Skeletal muscle tissue (tissue), 4 donors: ENCODE data around the gene DDX21. TPM values are rescaled to one million over a fixed set of nuclear protein-coding genes. Genes with fewer than 3 reads are reported as not detected.
"Not testable (repeated sequence)": the region's sequence is repeated elsewhere in the genome, so short reads cannot be mapped to it uniquely, and the experiment has no call there.

Experiments
- H3K27ac ChIP-seq: one replicate; pipeline ENCODE4 v1.7.0; 2013; ENCODE audit warnings: mild to moderate bottlenecking, low read depth, low read length, inconsistent platforms
- H3K27me3 ChIP-seq, 3 donors: one replicate each; pipeline ENCODE4 v1.7.0; 2013; ENCODE audit warnings: low read length in 3 of 3; ENCODE audit not compliant: control insufficient read depth in 3 of 3, insufficient read depth in 3 of 3
- H3K36me3 ChIP-seq, 3 donors: one replicate each; pipeline ENCODE4 v1.7.0; 2013; ENCODE audit warnings: low read length in 3 of 3; ENCODE audit not compliant: control insufficient read depth in 3 of 3, insufficient read depth in 3 of 3
- H3K4me1 ChIP-seq, 3 donors: one replicate each; pipeline ENCODE4 v1.7.0; 2013; ENCODE audit warnings: low read length in 3 of 3, mild to moderate bottlenecking in 3 of 3; ENCODE audit not compliant: control insufficient read depth in 3 of 3, insufficient read depth in 3 of 3
- H3K4me3 ChIP-seq, 3 donors: one replicate each; pipeline ENCODE4 v1.7.0; 2013; ENCODE audit warnings: low read length in 3 of 3
- H3K9ac ChIP-seq, 3 donors: one replicate each; pipeline ENCODE4 v1.7.0; 2013; ENCODE audit warnings: low read length in 3 of 3, mild to moderate bottlenecking in 3 of 3, moderate library complexity in 2 of 3, low read depth in 1 of 3
- H3K9me3 ChIP-seq, 3 donors: one replicate each; pipeline ENCODE4 v1.7.0; 2013; ENCODE audit warnings: low read length in 3 of 3; ENCODE audit not compliant: control insufficient read depth in 3 of 3
- total RNA-seq: library from RNA; depleted of rRNA; stranded (reverse); fragments of >200 nt; gene quantifications from one replicate; pipeline ENCODE4 v1.2.3, GENCODE V29; 2014
- donor health status: Osteomylitis.

DDX21 gene
- total RNA-seq, 1 donor from 2014 or later = 24.5 TPM

DNA sequence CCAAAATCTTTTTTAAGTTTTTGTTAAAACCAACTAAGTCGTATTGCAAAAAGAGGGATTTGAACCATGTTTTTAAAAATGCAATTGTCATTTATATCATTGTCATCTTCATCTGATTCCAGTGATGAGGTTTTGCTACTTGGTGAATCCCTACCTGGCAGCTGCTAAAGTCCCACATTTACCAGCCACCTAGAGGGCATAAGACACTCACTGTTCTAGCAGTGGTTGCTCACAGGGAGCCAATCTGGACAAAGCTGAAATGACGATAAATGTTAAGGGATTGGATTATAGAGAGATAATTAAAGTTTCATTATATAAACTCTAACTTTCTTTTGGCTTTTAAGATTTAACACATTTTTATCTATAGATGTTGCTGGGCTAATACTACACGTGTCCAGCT is 51.3 kb downstream of the DDX21 start:
- H3K27ac ChIP-seq = no peak overlapping the region

GRCh38 chr10:69009360-69009759 is 53.4 kb downstream of the DDX21 start:
- H3K36me3 ChIP-seq = peaks cover 11 to 18% (median 18%) of the 10 kb centered on the region in 3 donors
- H3K4me3 ChIP-seq = no peak overlapping the region
- no peak overlapping the region for H3K9ac ChIP-seq
- H3K27me3 ChIP-seq = no peaks in the 10 kb centered on the region
- H3K27ac ChIP-seq = no peak overlapping the region
- no peaks in the 10 kb centered on the region for H3K9me3 ChIP-seq
- H3K4me1 ChIP-seq = no peaks in the 10 kb centered on the region

More for the DNA sequence above, 51.3 kb downstream of the DDX21 start:
- Histone ChIP-seq H3K4me1 (no peaks in the 10 kb centered on the region), H3K9ac (no peak overlapping the region), H3K4me3 (no peak overlapping the region), H3K27me3 (no peaks in the 10 kb centered on the region), H3K9me3 (no peaks in the 10 kb centered on the region), H3K36me3 (peaks cover 5 to 11% (median 9%) of the 10 kb centered on the region in 3 donors)

DNA sequence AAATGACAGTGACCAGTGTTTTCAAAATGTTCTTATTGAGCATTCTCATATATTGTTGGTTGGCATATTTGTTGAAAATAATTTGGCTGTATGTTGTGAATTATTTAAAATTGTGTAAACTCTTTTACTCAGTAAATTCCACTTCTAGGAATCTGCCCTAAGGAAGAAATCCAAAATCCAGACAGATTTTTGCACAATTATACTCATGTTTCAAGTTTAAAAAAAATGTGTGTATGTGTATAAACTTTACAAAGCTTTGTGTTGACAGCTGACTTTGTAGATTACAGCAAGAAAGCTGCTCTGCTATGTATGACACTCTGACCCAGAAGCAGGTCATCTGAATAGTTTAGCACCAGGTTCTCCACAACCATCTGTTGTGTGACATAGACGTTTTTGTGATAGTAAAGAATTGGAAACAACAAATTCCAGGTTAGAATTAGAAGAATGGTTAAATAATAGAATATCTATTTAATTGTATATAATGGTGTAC is 54.2 kb downstream of the DDX21 start:
- peaks cover 11 to 24% (median 19%) of the 10 kb centered on the region in 3 donors for H3K36me3 ChIP-seq
- H3K9me3 ChIP-seq = no peaks in the 10 kb centered on the region
- H3K27me3 ChIP-seq = no peaks in the 10 kb centered on the region
- no peaks in the 10 kb centered on the region for H3K4me1 ChIP-seq
- no peak overlapping the region for H3K4me3 ChIP-seq
- no peak overlapping the region for H3K9ac ChIP-seq
- H3K27ac ChIP-seq = no peak overlapping the region

- H3K27me3 ChIP-seq, H3K27ac ChIP-seq, H3K4me3 ChIP-seq, H3K4me1 ChIP-seq, H3K9me3 ChIP-seq, H3K9ac ChIP-seq: not testable (repeated sequence)
- H3K36me3 ChIP-seq = peaks cover 17 to 34% (median 28%) of the 10 kb centered on the region in 3 donors
Observed at GRCh38 chr10:69012778-69013177, 56.8 kb downstream of the DDX21 start.

DNA sequence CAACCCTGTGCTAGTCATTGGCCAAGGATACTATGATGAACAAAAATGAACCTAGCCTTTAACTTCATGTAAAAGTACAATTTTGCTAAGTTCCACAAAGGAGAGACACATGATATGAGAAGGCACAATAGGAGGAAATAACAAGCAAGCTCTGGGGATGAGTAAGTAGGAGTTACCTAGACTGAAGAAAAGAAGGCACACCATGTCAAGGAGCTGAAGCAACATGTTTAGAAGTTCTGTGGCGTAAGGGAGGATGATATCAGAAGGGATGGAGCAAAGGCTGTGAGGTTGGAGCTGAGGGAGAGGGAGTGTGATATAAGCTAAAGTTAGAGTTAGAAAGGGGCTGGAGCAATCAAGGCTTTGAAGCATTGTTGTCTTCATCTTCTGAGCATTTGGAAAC is 58.2 kb downstream of the DDX21 start:
- Histone ChIP-seq H3K9ac (no peak overlapping the region), H3K27ac (no peak overlapping the region), H3K4me1 (no peaks in the 10 kb centered on the region), H3K27me3 (no peaks in the 10 kb centered on the region), H3K9me3 (no peaks in the 10 kb centered on the region), H3K36me3 (peaks cover 17 to 34% (median 32%) of the 10 kb centered on the region in 3 donors), H3K4me3 (no peak overlapping the region)

DNA sequence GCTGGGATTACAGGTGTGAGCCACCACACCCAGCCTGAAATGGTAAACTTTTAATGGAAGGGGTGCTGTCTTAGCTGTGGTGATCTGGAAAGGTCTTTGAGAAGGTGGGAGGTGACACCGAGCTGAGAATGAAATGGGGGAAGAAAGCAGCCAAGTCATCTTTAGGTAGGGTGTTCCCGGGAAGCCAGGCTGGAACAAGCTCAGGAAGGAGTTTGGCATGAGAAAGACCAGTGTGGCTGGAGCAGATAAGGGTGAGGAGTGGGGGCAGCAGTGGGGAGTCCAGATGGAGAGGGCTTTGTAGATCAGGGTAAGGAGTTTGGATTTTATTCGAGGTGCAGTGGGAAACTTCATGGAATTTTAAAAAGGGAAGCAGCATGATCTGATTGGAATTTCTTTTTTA is 62.6 kb downstream of the DDX21 start:
- H3K9ac ChIP-seq = no peak overlapping the region
- peaks cover 10 to 24% (median 21%) of the 10 kb centered on the region in 3 donors for H3K36me3 ChIP-seq
- H3K9me3 ChIP-seq = no peaks in the 10 kb centered on the region
- no peak overlapping the region for H3K4me3 ChIP-seq
- no peak overlapping the region for H3K27ac ChIP-seq
- no peaks in the 10 kb centered on the region for H3K27me3 ChIP-seq
- no peaks in the 10 kb centered on the region for H3K4me1 ChIP-seq

DNA sequence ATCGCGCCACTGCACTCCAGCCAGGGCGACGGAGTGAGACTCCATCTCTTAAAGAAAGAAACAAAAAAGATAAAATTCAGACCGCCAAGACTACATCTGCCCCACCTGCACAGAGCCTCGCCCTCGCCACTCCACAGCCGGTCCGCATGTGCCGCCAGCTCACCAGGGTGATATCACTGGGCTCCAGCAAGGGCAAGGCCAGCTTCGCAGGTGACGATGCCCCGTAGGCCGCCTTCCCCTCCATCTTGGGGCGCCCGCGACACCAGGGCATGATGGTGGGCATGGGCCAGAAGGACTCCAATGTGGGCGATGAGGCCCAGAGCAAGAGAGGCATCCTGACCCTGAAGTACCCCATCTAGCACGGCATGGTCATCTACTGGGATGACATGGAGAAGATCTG is 66.6 kb downstream of the DDX21 start:
- H3K36me3 ChIP-seq = peaks cover 0 to 6% (median 4%) of the 10 kb centered on the region in 3 donors
- H3K4me1 ChIP-seq = no peaks in the 10 kb centered on the region
- no peak overlapping the region for H3K4me3 ChIP-seq
- no peaks in the 10 kb centered on the region for H3K27me3 ChIP-seq
- H3K9me3 ChIP-seq = no peaks in the 10 kb centered on the region
- no peak overlapping the region for H3K27ac ChIP-seq
- no peak overlapping the region for H3K9ac ChIP-seq

DNA sequence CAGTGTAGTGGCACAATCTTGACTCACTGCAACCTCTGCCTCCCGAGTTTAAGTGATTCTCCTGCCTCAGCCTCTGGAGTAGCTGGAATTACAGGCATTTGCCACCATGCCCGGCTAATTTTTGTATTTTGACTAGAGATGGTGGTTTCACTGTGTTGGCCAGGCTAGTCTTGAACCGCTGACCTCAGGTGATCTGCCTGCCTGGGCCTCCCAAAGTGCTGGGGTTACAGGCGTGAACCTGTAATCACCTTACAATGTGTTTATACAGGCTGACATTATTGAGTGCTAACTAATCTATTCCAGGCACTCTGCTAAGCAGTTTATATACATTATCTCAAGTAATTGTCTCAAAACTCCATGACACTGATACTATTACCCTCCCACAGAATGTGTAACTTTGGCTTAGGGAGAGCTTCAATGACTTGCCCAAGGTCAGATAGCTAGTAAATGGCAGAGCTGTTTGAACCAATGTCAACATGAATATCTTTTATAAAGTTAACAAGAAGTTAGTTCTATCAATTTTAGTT is 69.5 kb downstream of the DDX21 start:
- H3K27me3 ChIP-seq = no peaks in the 10 kb centered on the region

GRCh38 chr10:69033256-69033655 is 77.3 kb downstream of the DDX21 start:
- H3K27me3 ChIP-seq = no peaks in the 10 kb centered on the region
- no peaks in the 10 kb centered on the region for H3K9me3 ChIP-seq
- H3K4me1 ChIP-seq = no peaks in the 10 kb centered on the region
- no peak overlapping the region for H3K9ac ChIP-seq
- no peaks in the 10 kb centered on the region for H3K36me3 ChIP-seq
- no peak overlapping the region for H3K4me3 ChIP-seq
- no peak overlapping the region for H3K27ac ChIP-seq

More for the DNA sequence above, 69.5 kb downstream of the DDX21 start:
- no peak overlapping the region for H3K4me3 ChIP-seq
- H3K9me3 ChIP-seq = no peaks in the 10 kb centered on the region
- H3K9ac ChIP-seq = no peak overlapping the region
- no peak overlapping the region for H3K27ac ChIP-seq
- no peaks in the 10 kb centered on the region for H3K4me1 ChIP-seq
- peaks cover 0 to 4% (median 0%) of the 10 kb centered on the region in 3 donors for H3K36me3 ChIP-seq
